Suprapubic skin (tissue), 4 donors: ENCODE data around the gene RNF166.

Experiments
- EP300 ChIP-seq: sonication (generic); formaldehyde crosslinking; IDR thresholded peaks from one replicate; pipeline ENCODE4 v1.6.1; 2017; ENCODE audit warnings: antibody characterized with exemption
- POLR2A ChIP-seq, 2 donors: fragments of 450-650 bp; IDR thresholded peaks; one replicate each; pipeline ENCODE4 v1.6.1; 2017; ENCODE audit warnings: antibody characterized with exemption in 2 of 2, mild to moderate bottlenecking in 2 of 2, moderate library complexity in 2 of 2
- POLR2AphosphoS5 ChIP-seq, 3 donors: sonication (generic); formaldehyde crosslinking; IDR thresholded peaks; one replicate each; pipeline ENCODE4 v1.6.1; 2017; ENCODE audit warnings: antibody characterized with exemption in 3 of 3
- TF ChIP-seq, protein P1 (sequence below), 2 donors: fragments of 200-600 bp in 1 of 2; fragments of 450-650 bp in 1 of 2; sonication (generic) in 1 of 2; IDR thresholded peaks; one replicate each; pipeline ENCODE4 v1.5.1; 2016 to 2019; ENCODE audit warnings: antibody characterized with exemption in 2 of 2, mild to moderate bottlenecking in 1 of 2, moderate library complexity in 1 of 2

DNA sequence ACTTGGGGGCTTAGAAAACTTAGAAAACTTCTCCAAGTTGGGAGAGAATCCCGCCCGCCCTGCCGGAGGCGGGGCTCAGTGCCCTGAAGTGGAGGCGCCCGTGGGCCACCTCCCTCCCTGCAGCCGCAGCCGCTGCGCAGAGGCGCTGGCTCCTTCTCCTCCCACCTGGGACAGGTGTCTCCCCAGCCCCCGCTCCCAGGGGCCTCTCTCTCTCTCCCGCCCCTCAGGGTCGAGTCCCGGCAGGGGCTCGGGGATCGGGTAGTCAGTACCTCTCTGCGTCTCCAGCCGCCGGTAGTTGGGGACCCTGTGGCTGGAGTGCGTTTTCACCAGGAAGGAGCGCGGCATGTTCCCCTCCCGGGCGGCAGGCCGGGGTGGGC is 20.2 kb downstream of the RNF166 start:
- no peak for TF ChIP-seq POLR2AphosphoS5 (IDR thresholded peaks at IDR 0.05)
- TF ChIP-seq EP300, result no peak
- no peak for TF ChIP-seq POLR2A (IDR thresholded peaks at IDR 0.05)
- TF ChIP-seq, protein P1, sequence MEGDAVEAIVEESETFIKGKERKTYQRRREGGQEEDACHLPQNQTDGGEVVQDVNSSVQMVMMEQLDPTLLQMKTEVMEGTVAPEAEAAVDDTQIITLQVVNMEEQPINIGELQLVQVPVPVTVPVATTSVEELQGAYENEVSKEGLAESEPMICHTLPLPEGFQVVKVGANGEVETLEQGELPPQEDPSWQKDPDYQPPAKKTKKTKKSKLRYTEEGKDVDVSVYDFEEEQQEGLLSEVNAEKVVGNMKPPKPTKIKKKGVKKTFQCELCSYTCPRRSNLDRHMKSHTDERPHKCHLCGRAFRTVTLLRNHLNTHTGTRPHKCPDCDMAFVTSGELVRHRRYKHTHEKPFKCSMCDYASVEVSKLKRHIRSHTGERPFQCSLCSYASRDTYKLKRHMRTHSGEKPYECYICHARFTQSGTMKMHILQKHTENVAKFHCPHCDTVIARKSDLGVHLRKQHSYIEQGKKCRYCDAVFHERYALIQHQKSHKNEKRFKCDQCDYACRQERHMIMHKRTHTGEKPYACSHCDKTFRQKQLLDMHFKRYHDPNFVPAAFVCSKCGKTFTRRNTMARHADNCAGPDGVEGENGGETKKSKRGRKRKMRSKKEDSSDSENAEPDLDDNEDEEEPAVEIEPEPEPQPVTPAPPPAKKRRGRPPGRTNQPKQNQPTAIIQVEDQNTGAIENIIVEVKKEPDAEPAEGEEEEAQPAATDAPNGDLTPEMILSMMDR (IDR thresholded peaks at IDR 0.05), result no peak
